IMR-90 (cell line): ENCODE data around the gene AJM1. TPM values are rescaled to one million over a fixed set of nuclear protein-coding genes. Genes with fewer than 3 reads are reported as not detected.

ENCODE experiments used
- ATAC-seq: fragments of 200-7000 bp; cut with Tn5 transposase; 2 replicates; pipeline ENCODE4 v1.9.1; 2020; ENCODE audit warnings: low read depth, mild to moderate bottlenecking, moderate library complexity
- BruUV-seq: library from RNA; stranded (reverse); fragments of 400-500 nt; replicated peaks from 2 replicates; lab custom pipeline; 2021; lab: Mats Ljungman, UMichigan
- CTCF ChIA-PET: fragments of 300-600 bp; formaldehyde crosslinking; extraction: SDS; loops from one replicate; lab custom pipeline; 2021; ENCODE audit warnings: antibody characterized with exemption; lab: Yijun Ruan, JAX
- POLR2A ChIA-PET: fragments of 300-600 bp; sonication (Branson Sonifier 250); formaldehyde crosslinking; loops from one replicate; lab custom pipeline; 2022; ENCODE audit warnings: antibody characterized with exemption; ENCODE audit not compliant: unreplicated experiment; lab: Charles Lee
- DNase-seq: peaks from one replicate; pipeline ENCODE4 v3.0.0; 2013
- H2AFZ ChIP-seq: replicated peaks from 2 replicates; pipeline ENCODE3; 2013; ENCODE audit warnings: low read length, mild to moderate bottlenecking; ENCODE audit not compliant: poor library complexity
- H2AK5ac ChIP-seq: 2 replicates; pipeline ENCODE4 v1.6.1; 2013; ENCODE audit warnings: low read depth, low read length, inconsistent platforms
- H2AK9ac ChIP-seq: replicated peaks from 2 replicates; pipeline ENCODE3; 2013; ENCODE audit warnings: mild to moderate bottlenecking, low read depth, low read length, moderate library complexity; ENCODE audit not compliant: poor library complexity
- H2BK120ac ChIP-seq: 2 replicates; pipeline ENCODE4 v1.6.1; 2013; ENCODE audit warnings: low read depth, low read length, inconsistent platforms
- H2BK15ac ChIP-seq: 3 replicates; pipeline ENCODE4 v1.6.1; 2013; ENCODE audit warnings: low read depth, low read length, inconsistent platforms
- H2BK20ac ChIP-seq: 2 replicates; pipeline ENCODE4 v1.6.1; 2013; ENCODE audit warnings: low read depth, mild to moderate bottlenecking, inconsistent platforms, low read length, moderate library complexity
- H2BK5ac ChIP-seq: 2 replicates; pipeline ENCODE4 v1.6.1; 2013; ENCODE audit warnings: mild to moderate bottlenecking, low read depth, low read length, inconsistent platforms; ENCODE audit not compliant: poor library complexity, severe bottlenecking
- H3K14ac ChIP-seq: replicated peaks from 2 replicates; pipeline ENCODE4 v1.6.1; 2013; ENCODE audit warnings: low read depth, low read length, inconsistent platforms
- H3K18ac ChIP-seq: 2 replicates; pipeline ENCODE4 v1.6.1; 2013; ENCODE audit warnings: low read depth, low read length, control low read depth
- H3K23ac ChIP-seq: 2 replicates; pipeline ENCODE4 v1.6.1; 2013; ENCODE audit warnings: low read depth, low read length, inconsistent platforms
- H3K27ac ChIP-seq: 2 replicates; pipeline ENCODE4 v1.5.1; 2013; ENCODE audit warnings: mild to moderate bottlenecking, control low read depth, low read length; ENCODE audit not compliant: insufficient read depth
- H3K27me3 ChIP-seq: 2 replicates; pipeline ENCODE4 v1.6.1; 2013; ENCODE audit warnings: low read length; ENCODE audit not compliant: control insufficient read depth, insufficient read depth
- H3K36me3 ChIP-seq: 2 replicates; pipeline ENCODE4 v1.6.1; 2013; ENCODE audit warnings: low read length, mixed read lengths; ENCODE audit not compliant: control insufficient read depth, insufficient read depth
- H3K4ac ChIP-seq: 2 replicates; pipeline ENCODE4 v1.6.1; 2013; ENCODE audit warnings: low read depth, low read length, inconsistent platforms
- H3K4me1 ChIP-seq: 2 replicates; pipeline ENCODE4 v1.6.1; 2013; ENCODE audit warnings: low read length, mixed read lengths; ENCODE audit not compliant: control insufficient read depth, insufficient read depth
- H3K4me2 ChIP-seq: 2 replicates; pipeline ENCODE4 v1.6.1; 2013; ENCODE audit warnings: low read depth, mild to moderate bottlenecking, control low read depth, low read length, moderate library complexity
- H3K4me3 ChIP-seq: 2 replicates; pipeline ENCODE4 v1.5.1; 2013; ENCODE audit warnings: low read depth, mild to moderate bottlenecking, control low read depth, low read length, moderate library complexity; ENCODE audit not compliant: insufficient read depth
- H3K56ac ChIP-seq: 2 replicates; pipeline ENCODE4 v1.6.1; 2013; ENCODE audit warnings: low read length, inconsistent platforms; ENCODE audit not compliant: insufficient read depth; ENCODE audit errors: extremely low read depth
- H3K79me1 ChIP-seq, 2 experiments: 2 replicates each; pipeline ENCODE4 v1.6.1; 2013; ENCODE audit warnings: low read length in 2 of 2, inconsistent platforms in 1 of 2, low read depth in 1 of 2
- H3K9ac ChIP-seq: 2 replicates; pipeline ENCODE4 v1.6.1; 2013; ENCODE audit warnings: low read depth, low read length, control low read depth
- H3K9me1 ChIP-seq: 2 replicates; pipeline ENCODE4 v1.6.1; 2013; ENCODE audit warnings: low read length, inconsistent platforms; ENCODE audit not compliant: insufficient read depth
- H3K9me3 ChIP-seq: 2 replicates; pipeline ENCODE4 v1.6.1; 2013; ENCODE audit warnings: low read length; ENCODE audit not compliant: control insufficient read depth, insufficient read depth
- H4K20me1 ChIP-seq: 2 replicates; pipeline ENCODE4 v1.6.1; 2013; ENCODE audit warnings: low read length, inconsistent platforms; ENCODE audit not compliant: insufficient read depth
- H4K5ac ChIP-seq: 2 replicates; pipeline ENCODE4 v1.6.1; 2013; ENCODE audit warnings: mild to moderate bottlenecking, low read depth, low read length, control low read depth
- H4K8ac ChIP-seq, 2 experiments: 2 replicates each; pipeline ENCODE4 v1.6.1; 2013; ENCODE audit warnings: low read depth in 2 of 2, low read length in 2 of 2, control low read depth in 1 of 2, inconsistent platforms in 1 of 2
- H4K91ac ChIP-seq: 2 replicates; pipeline ENCODE4 v1.6.1; 2013; ENCODE audit warnings: low read depth, low read length, inconsistent platforms; ENCODE audit not compliant: insufficient read depth
- NFE2L2 ChIP-seq: fragments of 150-350 bp; IDR thresholded peaks from 2 replicates; pipeline ENCODE4 v1.6.1; 2016; ENCODE audit warnings: low read depth, mild to moderate bottlenecking, low read length
- RCOR1 ChIP-seq: IDR thresholded peaks from 2 replicates; pipeline ENCODE4 v1.6.1; 2012; ENCODE audit warnings: mild to moderate bottlenecking, low read length, improper control_type of control experiment; ENCODE audit not compliant: insufficient replicate concordance
- RFX5 ChIP-seq: IDR thresholded peaks from 2 replicates; pipeline ENCODE4 v1.8.0; 2012; ENCODE audit warnings: low read depth, mild to moderate bottlenecking, low read length, moderate library complexity
- SMC3 ChIP-seq: fragments of 150-350 bp; IDR thresholded peaks from 2 replicates; pipeline ENCODE4 v1.6.1; 2016; ENCODE audit warnings: low read depth, mild to moderate bottlenecking, antibody characterized with exemption, low read length, moderate library complexity
- WGBS, 2 experiments: methylation state at CpG; one replicate each; pipeline versions ENCODE4 v1.1.5 to v1.1.7; 2013; ENCODE audit warnings: missing lambda C conversion rate in 2 of 2; ENCODE audit not compliant: insufficient read length in 1 of 2; ENCODE audit errors: extremely low coverage in 2 of 2; 5-methylcytosine and 5-hydroxymethylcytosine counted together
- dilution Hi-C: fragments of 300-500 bp; cut with HindIII; formaldehyde crosslinking; loops from one replicate; pipeline ENCODE4 v1.14.3; 2018; ENCODE audit warnings: low sequenced_read_pairs; ENCODE audit not compliant: unreplicated experiment
- in situ Hi-C: fragments of 300-500 bp; cut with MboI; formaldehyde crosslinking; loops from 3 replicates; pipeline ENCODE4 v1.14.3; 2019; ENCODE audit warnings: low sequenced_read_pairs, inconsistent platforms, mixed read lengths
- intact Hi-C: fragments of 100-400 bp; cut with micrococcal nuclease; formaldehyde crosslinking; loops from 2 replicates; pipeline ENCODE4 v1.10.0; 2022
- polyA plus RNA-seq, 3 experiments: library from polyadenylated mRNA; depleted of rRNA; stranded (reverse); fragments of >200 nt; gene quantifications; 2 replicates each; pipeline ENCODE4 v1.2.3, GENCODE V29; 2012; ENCODE audit warnings: low replicate concordance in 1 of 3
- total RNA-seq: library from RNA; depleted of rRNA; stranded (reverse); fragments of >200 nt; gene quantifications from 2 replicates; pipeline ENCODE4 v1.2.3, GENCODE V29; 2012
- TF ChIP-seq, protein P1 (sequence below): conservative IDR thresholded peaks from 2 replicates; pipeline ENCODE4 v1.5.1; 2012; ENCODE audit warnings: mild to moderate bottlenecking, low read depth, low read length, improper control_type of control experiment

Gene AJM1
- total and polyA plus RNA-seq, 2 of the 4 experiments (the other 2 are of a cell fraction), result 0.18 to 1.5 TPM

DNA sequence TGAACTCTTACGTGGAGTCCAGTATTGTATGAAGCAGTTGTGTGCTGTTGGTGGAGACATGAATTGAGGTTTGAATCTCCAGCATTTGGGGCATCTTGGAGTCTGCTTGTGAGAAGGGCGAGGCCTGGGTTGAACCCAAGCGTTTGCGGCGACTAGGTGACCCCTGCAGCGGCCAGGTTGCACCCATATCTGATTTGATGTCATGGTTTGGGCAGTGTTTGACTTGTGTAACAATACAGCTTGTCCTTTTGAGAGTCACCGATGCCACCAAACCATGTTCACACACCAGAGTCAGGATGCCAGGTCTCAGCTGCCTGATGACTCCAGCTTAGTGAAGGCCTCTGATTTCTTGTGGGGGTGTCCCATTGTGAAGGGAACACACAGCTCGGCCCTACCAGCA lies 46.2 kb downstream of the AJM1 start (continued):
- TF ChIP-seq, protein P1, sequence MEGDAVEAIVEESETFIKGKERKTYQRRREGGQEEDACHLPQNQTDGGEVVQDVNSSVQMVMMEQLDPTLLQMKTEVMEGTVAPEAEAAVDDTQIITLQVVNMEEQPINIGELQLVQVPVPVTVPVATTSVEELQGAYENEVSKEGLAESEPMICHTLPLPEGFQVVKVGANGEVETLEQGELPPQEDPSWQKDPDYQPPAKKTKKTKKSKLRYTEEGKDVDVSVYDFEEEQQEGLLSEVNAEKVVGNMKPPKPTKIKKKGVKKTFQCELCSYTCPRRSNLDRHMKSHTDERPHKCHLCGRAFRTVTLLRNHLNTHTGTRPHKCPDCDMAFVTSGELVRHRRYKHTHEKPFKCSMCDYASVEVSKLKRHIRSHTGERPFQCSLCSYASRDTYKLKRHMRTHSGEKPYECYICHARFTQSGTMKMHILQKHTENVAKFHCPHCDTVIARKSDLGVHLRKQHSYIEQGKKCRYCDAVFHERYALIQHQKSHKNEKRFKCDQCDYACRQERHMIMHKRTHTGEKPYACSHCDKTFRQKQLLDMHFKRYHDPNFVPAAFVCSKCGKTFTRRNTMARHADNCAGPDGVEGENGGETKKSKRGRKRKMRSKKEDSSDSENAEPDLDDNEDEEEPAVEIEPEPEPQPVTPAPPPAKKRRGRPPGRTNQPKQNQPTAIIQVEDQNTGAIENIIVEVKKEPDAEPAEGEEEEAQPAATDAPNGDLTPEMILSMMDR, result no peak
- TF ChIP-seq RFX5, result no peak
- TF ChIP-seq RCOR1, result no peak
- no peak for TF ChIP-seq NFE2L2

DNA sequence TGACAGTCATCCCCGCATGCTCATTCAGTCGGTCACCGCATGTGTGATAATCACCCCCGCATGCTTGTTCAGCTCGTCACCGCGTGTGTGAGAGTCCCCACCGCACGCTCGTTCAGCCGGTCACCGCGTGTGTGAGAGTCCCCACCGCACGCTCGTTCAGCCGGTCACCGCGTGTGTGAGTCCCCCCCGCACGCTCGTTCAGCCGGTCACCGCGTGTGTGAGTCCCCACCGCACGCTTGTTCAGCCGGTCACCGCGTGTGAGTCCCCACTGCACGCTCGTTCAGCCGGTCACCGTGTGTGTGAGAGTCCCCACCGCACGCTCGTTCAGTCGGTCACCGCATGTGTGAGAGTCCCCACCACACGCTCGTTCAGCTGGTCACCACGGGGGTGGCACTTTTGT lies 47.6 kb downstream of the AJM1 start:
- H3K27ac ChIP-seq, result no peak overlapping the region
- in situ Hi-C loops, result no loop called here
- H3K14ac ChIP-seq, result no peak overlapping the region
- peaks cover 13 to 65% of the 10 kb centered on the region in 2 experiments for H3K79me1 ChIP-seq
- no TSS peak for BruUV-seq
- H2BK15ac ChIP-seq, result no peak overlapping the region
- ChIA-PET POLR2A (no interaction called here), CTCF (no interaction called here)
- H3K56ac ChIP-seq, result no peak overlapping the region
- 0 out of 2 replicates have a peak, but pooled peaks cover 10% of the 10 kb centered on the region for H3K9me1 ChIP-seq
- H4K91ac ChIP-seq, result no peak overlapping the region
- no peak overlapping the region for H3K9ac ChIP-seq
- no peak overlapping the region for H4K5ac ChIP-seq
- no peak overlapping the region for H3K18ac ChIP-seq
- H3K23ac ChIP-seq, result no peak overlapping the region
- no peak for TF ChIP-seq SMC3
- no peak overlapping the region for H2BK120ac ChIP-seq
- no peak overlapping the region for H4K8ac ChIP-seq
- H2BK20ac ChIP-seq, result no peak overlapping the region
- no peak overlapping the region for H2AK5ac ChIP-seq
- H3K4me3 ChIP-seq, result no peak overlapping the region
- DNase-seq, result no peak
- 96% methylated on average over 19 of the region's 42 CpGs; no CpG with 5 or more reads in 1 of the 2 experiments for WGBS, 2 experiments
- no peaks in the 10 kb centered on the region for H3K9me3 ChIP-seq
- 0 out of 2 replicates have a peak, but pooled peaks cover 8% of the 10 kb centered on the region for H3K36me3 ChIP-seq
- H2AFZ ChIP-seq, result no peak overlapping the region
- peaks cover 3% of the 10 kb centered on the region for H3K4me1 ChIP-seq
- intact Hi-C loops, result no loop called here
- peaks cover 14% of the 10 kb centered on the region for H4K20me1 ChIP-seq
- H3K27me3 ChIP-seq, result no peaks in the 10 kb centered on the region
- H2AK9ac ChIP-seq, result no peak overlapping the region
- ATAC-seq, result no peak
- dilution Hi-C loops, result no loop called here
- no peak overlapping the region for H3K4me2 ChIP-seq
- H3K4ac ChIP-seq, result no peak overlapping the region
- no peak overlapping the region for H2BK5ac ChIP-seq
